Gastrocnemius medialis (tissue), 4 donors: ENCODE data around the gene SLC2A5. TPM values are rescaled to one million over a fixed set of nuclear protein-coding genes. Genes with fewer than 3 reads are reported as not detected.

Experiments used
- ATAC-seq, 2 donors: fragments of 150-250 bp; one replicate each; pipeline ENCODE4 v1.9.1; 2016
- DNase-seq, 2 donors: peaks; one replicate each; pipeline ENCODE4 v3.0.0-alpha.2; 2019
- H3K27ac ChIP-seq, 4 donors: fragments of 200-600 bp; sonication (generic); 1 replicate in 1 of 4; 2 replicates in 3 of 4; pipeline ENCODE4 v1.5.1; 2016 to 2018; ENCODE audit warnings: mild to moderate bottlenecking in 2 of 4, moderate library complexity in 1 of 4
- H3K27me3 ChIP-seq, 3 donors: fragments of 200-600 bp; sonication (generic) in 2 of 3; 1 replicate in 1 of 3; 2 replicates in 2 of 3; pipeline versions ENCODE4 v1.5.1 to v1.6.0; 2016 to 2019; ENCODE audit warnings: mild to moderate bottlenecking in 1 of 3, moderate library complexity in 1 of 3
- H3K36me3 ChIP-seq, 2 donors: fragments of 200-600 bp; sonication (generic) in 1 of 2; one replicate each; pipeline ENCODE4 v1.5.1; 2017 to 2018
- H3K4me1 ChIP-seq, 2 donors: fragments of 200-600 bp; sonication (generic) in 1 of 2; one replicate each; pipeline ENCODE4 v1.5.1; 2016 to 2017; ENCODE audit warnings: mild to moderate bottlenecking in 2 of 2
- H3K4me3 ChIP-seq, 4 donors: fragments of 200-600 bp; sonication (generic) in 3 of 4; 1 replicate in 1 of 4; 2 replicates in 3 of 4; pipeline ENCODE4 v1.5.1; 2016 to 2019; ENCODE audit warnings: mild to moderate bottlenecking in 2 of 4
- H3K9me3 ChIP-seq, 3 donors: fragments of 200-600 bp; sonication (generic) in 2 of 3; 1 replicate in 1 of 3; 2 replicates in 2 of 3; pipeline ENCODE4 v1.5.1; 2016 to 2019
- CTCF ChIP-seq, 5 experiments: fragments of 450-650 bp in 3 of 5; fragments of 200-600 bp in 2 of 5; sonication (generic) in 2 of 5; IDR thresholded peaks in 4 of 5; conservative IDR thresholded peaks in 1 of 5; 1 replicate in 4 of 5; 2 replicates in 1 of 5; pipeline ENCODE4 v1.5.1; 2016 to 2019; ENCODE audit warnings: antibody characterized with exemption in 5 of 5, mild to moderate bottlenecking in 3 of 5, moderate library complexity in 3 of 5
- POLR2A ChIP-seq, 2 donors: fragments of 450-650 bp; IDR thresholded peaks; one replicate each; pipeline ENCODE4 v1.6.1; 2017; ENCODE audit warnings: antibody characterized with exemption in 2 of 2, mild to moderate bottlenecking in 2 of 2, moderate library complexity in 2 of 2
- in situ Hi-C, 4 donors: fragments of 200-750 bp; cut with MboI; loops; one replicate each; pipeline versions ENCODE4 v1.15.0 to v1.8.0; 2017; ENCODE audit warnings: low sequenced_read_pairs in 4 of 4
- intact Hi-C: fragments of 100-400 bp; cut with DNase I; formaldehyde crosslinking; loops from one replicate; pipeline ENCODE4 v1.15.1; 2023; ENCODE audit warnings: low total_unique reads
- total RNA-seq, 4 donors: library from RNA; depleted of rRNA; stranded (reverse); fragments of >200 nt; gene quantifications; one replicate each; pipeline versions ENCODE4 v1.1.0 to v1.2.3, GENCODE V29; 2016

Gene SLC2A5
- total RNA-seq, 4 donors from 2014 or later: 11.2 to 34.5 (median 22.8) TPM

- Histone ChIP-seq H3K36me3 (peaks cover 0 to 19% of the 10 kb centered on the region in 2 donors), H3K27me3 (no peaks in the 10 kb centered on the region), H3K4me3 (no peak overlapping the region), H3K9me3 (no peaks in the 10 kb centered on the region), H3K27ac (peak overlapping the region; percentile 10 to 29 (median 18)), H3K4me1 (peaks cover 0 to 4% of the 10 kb centered on the region in 2 donors)
- no peak for TF ChIP-seq POLR2A (IDR thresholded peaks at IDR 0.05)
- TF ChIP-seq CTCF (IDR thresholded peaks at IDR 0.05 in 4 of 5, conservative IDR thresholded peaks at IDR 0.05 in 1 of 5): no peak
- intact Hi-C loops (no loop called here), in situ Hi-C loops (loop anchor here in 2 of 4 donors (5.0 to 10.0 kb wide), 2 partner anchors 85 to 383 kb away; no protein-coding TSS in a partner anchor)
- no peak for ATAC-seq
- DNase-seq: no peak
Measured at GRCh38 chr1:9111957-9112356, 42.5 kb upstream of the SLC2A5 start.

GRCh38 chr1:9111357-9111691 lies 41.9 kb upstream of the SLC2A5 start:
- intact Hi-C loops: no loop called here
- DNase-seq (no peak), ATAC-seq (no peak)
- H3K9me3 ChIP-seq: no peaks in the 10 kb centered on the region
- in situ Hi-C loops: loop anchor here in 2 of 4 donors (5.0 to 10.0 kb wide), 2 partner anchors 86 to 383 kb away; no protein-coding TSS in a partner anchor
- TF ChIP-seq CTCF (IDR thresholded peaks at IDR 0.05 in 4 of 5, conservative IDR thresholded peaks at IDR 0.05 in 1 of 5) (no peak), POLR2A (IDR thresholded peaks at IDR 0.05) (no peak)
- H3K36me3 ChIP-seq: peaks cover 0 to 19% of the 10 kb centered on the region in 2 donors
- H3K27me3 ChIP-seq: no peaks in the 10 kb centered on the region
- no peak overlapping the region for H3K4me3 ChIP-seq
- peak overlapping the region in 1 of 4 donors; percentile 18 for H3K27ac ChIP-seq
- peaks cover 0 to 4% of the 10 kb centered on the region in 2 donors for H3K4me1 ChIP-seq

GRCh38 chr1:9110669-9111356 lies 41.4 kb upstream of the SLC2A5 start:
- TF ChIP-seq POLR2A (IDR thresholded peaks at IDR 0.05) (no peak), CTCF (IDR thresholded peaks at IDR 0.05 in 4 of 5, conservative IDR thresholded peaks at IDR 0.05 in 1 of 5) (peak; percentile 92 to 96 (median 94))
- Histone ChIP-seq H3K4me3 (no peak overlapping the region), H3K27ac (peak overlapping the region in 1 of 4 donors; percentile 18), H3K9me3 (no peaks in the 10 kb centered on the region), H3K27me3 (no peaks in the 10 kb centered on the region), H3K36me3 (peaks cover 0 to 19% of the 10 kb centered on the region in 2 donors), H3K4me1 (peaks cover 0 to 4% of the 10 kb centered on the region in 2 donors)
- intact Hi-C loops: loop anchor here (1.0 kb wide), 1 partner anchor 85 kb away; no protein-coding TSS in a partner anchor
- ATAC-seq (peak; percentile 22 to 42), DNase-seq (peak; percentile 69 to 83)
- in situ Hi-C loops: loop anchor here in 2 of 4 donors (5.0 to 10.0 kb wide), 2 partner anchors 86 to 384 kb away; no protein-coding TSS in a partner anchor

- H3K9me3 ChIP-seq: no peaks in the 10 kb centered on the region
- intact Hi-C loops (no loop called here), in situ Hi-C loops (loop anchor here in 2 of 4 donors (10.0 kb wide), 3 partner anchors 93 to 173 kb away; no protein-coding TSS in a partner anchor)
- H3K4me1 ChIP-seq: no peaks in the 10 kb centered on the region
- DNase-seq (no peak), ATAC-seq (no peak)
- no peaks in the 10 kb centered on the region for H3K27me3 ChIP-seq
- no peak overlapping the region for H3K4me3 ChIP-seq
- H3K27ac ChIP-seq: no peak overlapping the region
- TF ChIP-seq CTCF (IDR thresholded peaks at IDR 0.05 in 4 of 5, conservative IDR thresholded peaks at IDR 0.05 in 1 of 5) (no peak), POLR2A (IDR thresholded peaks at IDR 0.05) (no peak)
- peaks cover 0 to 34% of the 10 kb centered on the region in 2 donors for H3K36me3 ChIP-seq
Measured at GRCh38 chr1:9108056-9108665, 38.7 kb upstream of the SLC2A5 start.
